ENCODE measurements around the gene WDR70.

DNA sequence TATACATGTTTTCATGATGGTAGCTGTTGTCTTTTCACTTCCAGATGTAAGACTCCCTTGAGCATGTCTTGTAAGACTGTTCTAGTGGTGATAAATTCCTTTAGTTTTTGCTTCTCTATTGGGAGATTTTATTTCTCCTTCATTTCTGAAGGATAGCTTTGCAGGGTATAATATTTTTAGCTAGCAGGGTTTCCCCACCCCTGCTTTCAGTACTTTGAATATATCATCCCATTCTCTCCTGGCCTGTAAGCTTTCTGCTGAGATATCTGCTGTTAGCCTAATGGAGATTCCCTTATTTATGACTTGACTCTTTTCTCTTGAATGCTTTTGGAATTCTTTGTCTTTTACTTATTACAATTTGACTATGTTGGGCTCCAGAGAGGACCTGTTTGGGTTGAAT is 249.8 kb downstream of the WDR70 start:
- TF ChIP-seq, protein P1, sequence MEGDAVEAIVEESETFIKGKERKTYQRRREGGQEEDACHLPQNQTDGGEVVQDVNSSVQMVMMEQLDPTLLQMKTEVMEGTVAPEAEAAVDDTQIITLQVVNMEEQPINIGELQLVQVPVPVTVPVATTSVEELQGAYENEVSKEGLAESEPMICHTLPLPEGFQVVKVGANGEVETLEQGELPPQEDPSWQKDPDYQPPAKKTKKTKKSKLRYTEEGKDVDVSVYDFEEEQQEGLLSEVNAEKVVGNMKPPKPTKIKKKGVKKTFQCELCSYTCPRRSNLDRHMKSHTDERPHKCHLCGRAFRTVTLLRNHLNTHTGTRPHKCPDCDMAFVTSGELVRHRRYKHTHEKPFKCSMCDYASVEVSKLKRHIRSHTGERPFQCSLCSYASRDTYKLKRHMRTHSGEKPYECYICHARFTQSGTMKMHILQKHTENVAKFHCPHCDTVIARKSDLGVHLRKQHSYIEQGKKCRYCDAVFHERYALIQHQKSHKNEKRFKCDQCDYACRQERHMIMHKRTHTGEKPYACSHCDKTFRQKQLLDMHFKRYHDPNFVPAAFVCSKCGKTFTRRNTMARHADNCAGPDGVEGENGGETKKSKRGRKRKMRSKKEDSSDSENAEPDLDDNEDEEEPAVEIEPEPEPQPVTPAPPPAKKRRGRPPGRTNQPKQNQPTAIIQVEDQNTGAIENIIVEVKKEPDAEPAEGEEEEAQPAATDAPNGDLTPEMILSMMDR (IDR thresholded peaks at IDR 0.05): no peak
- no peak for TF ChIP-seq POLR2A (IDR thresholded peaks at IDR 0.05)

All from uterus (tissue), 2 donors.